Liver (tissue), 9 donors: ENCODE results near the gene LHX6. TPM values are rescaled to one million over a fixed set of nuclear protein-coding genes. Genes with fewer than 3 reads are reported as not detected.

Source experiments
- DNase-seq: peaks from one replicate; pipeline ENCODE4 v3.0.0-alpha.2; 2017; ENCODE audit warnings: low spot score
- H3K27ac ChIP-seq, 2 donors: one replicate each; pipeline ENCODE4 v1.7.0; 2013; ENCODE audit warnings: inconsistent platforms in 2 of 2, low read length in 2 of 2, control low read depth in 1 of 2, low read depth in 1 of 2, mild to moderate bottlenecking in 1 of 2
- H3K27me3 ChIP-seq, 4 donors: one replicate each; pipeline versions ENCODE4 v1.6.1 to v1.7.0; 2013; ENCODE audit warnings: low read length in 3 of 4, inconsistent platforms in 1 of 4, mild to moderate bottlenecking in 1 of 4, moderate library complexity in 1 of 4; ENCODE audit not compliant: control insufficient read depth in 4 of 4, insufficient read depth in 4 of 4
- H3K36me3 ChIP-seq, 4 donors: one replicate each; pipeline versions ENCODE4 v1.6.1 to v1.7.0; 2013; ENCODE audit warnings: low read length in 3 of 4, mild to moderate bottlenecking in 3 of 4, low read depth in 1 of 4, moderate library complexity in 1 of 4; ENCODE audit not compliant: control insufficient read depth in 4 of 4, insufficient read depth in 3 of 4
- H3K4me1 ChIP-seq, 4 donors: one replicate each; pipeline versions ENCODE4 v1.6.1 to v1.7.0; 2013; ENCODE audit warnings: low read length in 3 of 4, mild to moderate bottlenecking in 3 of 4, moderate library complexity in 1 of 4; ENCODE audit not compliant: control insufficient read depth in 4 of 4, insufficient read depth in 4 of 4
- H3K4me3 ChIP-seq, 3 donors: one replicate each; pipeline versions ENCODE4 v1.6.1 to v1.7.0; 2013; ENCODE audit warnings: low read length in 3 of 3, control low read depth in 1 of 3, low read depth in 1 of 3, mild to moderate bottlenecking in 1 of 3
- H3K9ac ChIP-seq, 2 donors: one replicate each; pipeline ENCODE4 v1.7.0; 2013; ENCODE audit warnings: low read length in 2 of 2, mild to moderate bottlenecking in 2 of 2, moderate library complexity in 2 of 2, control low read depth in 1 of 2, low read depth in 1 of 2
- H3K9me3 ChIP-seq, 4 donors: one replicate each; pipeline versions ENCODE4 v1.6.1 to v1.7.0; 2013; ENCODE audit warnings: low read length in 3 of 4; ENCODE audit not compliant: control insufficient read depth in 4 of 4
- EGR1 ChIP-seq, 2 donors: IDR thresholded peaks; 2 replicates each; pipeline ENCODE4 v1.6.1; 2016 to 2018; ENCODE audit warnings: antibody characterized with exemption in 2 of 2, low read depth in 2 of 2
- FOXA1 ChIP-seq: IDR thresholded peaks from 2 replicates; pipeline ENCODE4 v1.6.1; 2016; ENCODE audit warnings: antibody characterized with exemption
- FOXA2 ChIP-seq: IDR thresholded peaks from 2 replicates; pipeline ENCODE4 v1.6.1; 2016; ENCODE audit warnings: antibody characterized with exemption
- GABPA ChIP-seq, 2 donors: IDR thresholded peaks in 1 of 2; conservative IDR thresholded peaks in 1 of 2; 2 replicates each; pipeline ENCODE4 v1.6.1; 2016; ENCODE audit warnings: antibody characterized with exemption in 2 of 2, mild to moderate bottlenecking in 1 of 2, moderate library complexity in 1 of 2
- HNF4G ChIP-seq: IDR thresholded peaks from 2 replicates; pipeline ENCODE4 v1.6.1; 2016; ENCODE audit warnings: antibody characterized with exemption
- JUND ChIP-seq, 2 donors: IDR thresholded peaks; 2 replicates each; pipeline ENCODE4 v1.6.1; 2016; ENCODE audit warnings: antibody characterized with exemption in 2 of 2
- NR2F2 ChIP-seq: IDR thresholded peaks from 2 replicates; pipeline ENCODE4 v1.6.1; 2016; ENCODE audit warnings: antibody characterized with exemption
- RXRA ChIP-seq, 2 donors: IDR thresholded peaks; 2 replicates each; pipeline ENCODE4 v1.6.1; 2017 to 2018; ENCODE audit warnings: antibody characterized with exemption in 2 of 2, mild to moderate bottlenecking in 1 of 2
- SP1 ChIP-seq: IDR thresholded peaks from 2 replicates; pipeline ENCODE4 v1.6.1; 2018; ENCODE audit warnings: antibody characterized with exemption, mild to moderate bottlenecking
- YY1 ChIP-seq: IDR thresholded peaks from 2 replicates; pipeline ENCODE4 v1.6.1; 2016; ENCODE audit warnings: antibody characterized with exemption, mild to moderate bottlenecking
- WGBS: extraction: QIAGEN DNeasy Blood & Tissue Kit; methylation state at CpG from one replicate; pipeline ENCODE4 v1.1.7; 2013; 5-methylcytosine and 5-hydroxymethylcytosine counted together
- polyA plus RNA-seq, 2 donors: library from polyadenylated mRNA; stranded (reverse) in 1 of 2; unstranded in 1 of 2; fragments of 200-250 nt in 1 of 2; fragments of >200 nt in 1 of 2; fragmentation: Nextera tagmentation in 1 of 2; extraction: Ambion mirVana in 1 of 2; gene quantifications; one replicate each; pipeline versions ENCODE4 v1.2.1 to v1.2.3, GENCODE V29; 2013 to 2015
- total RNA-seq, 2 donors: library from RNA; depleted of rRNA; stranded (reverse); fragments of >200 nt; gene quantifications; one replicate each; pipeline ENCODE4 v1.2.3, GENCODE V29; 2014
- TF ChIP-seq, protein P1 (sequence below): IDR thresholded peaks from 2 replicates; pipeline ENCODE4 v1.6.1; 2016; ENCODE audit warnings: antibody characterized with exemption
- TF ChIP-seq, protein P2 (sequence below): IDR thresholded peaks from 2 replicates; pipeline ENCODE4 v1.6.1; 2016; ENCODE audit warnings: antibody characterized with exemption, mild to moderate bottlenecking
- TF ChIP-seq, protein P3 (sequence below): fragments of 150-350 bp; IDR thresholded peaks from 2 replicates; pipeline ENCODE4 v1.5.1; 2017; ENCODE audit warnings: improper control_type of control experiment, low read depth, low read length; ENCODE audit not compliant: missing input control
- TF ChIP-seq, protein P4 (sequence below): IDR thresholded peaks from 2 replicates; pipeline ENCODE4 v1.6.1; 2016; ENCODE audit warnings: antibody characterized with exemption
- donor health status: healthy.
- donor health status: healthy.
- donor health status: healthy.
- donor health status: healthy.
- donor health status: healthy.

Gene LHX6
- total and polyA plus RNA-seq, 4 donors: 0.05 to 0.33 (median 0.18) TPM

DNA sequence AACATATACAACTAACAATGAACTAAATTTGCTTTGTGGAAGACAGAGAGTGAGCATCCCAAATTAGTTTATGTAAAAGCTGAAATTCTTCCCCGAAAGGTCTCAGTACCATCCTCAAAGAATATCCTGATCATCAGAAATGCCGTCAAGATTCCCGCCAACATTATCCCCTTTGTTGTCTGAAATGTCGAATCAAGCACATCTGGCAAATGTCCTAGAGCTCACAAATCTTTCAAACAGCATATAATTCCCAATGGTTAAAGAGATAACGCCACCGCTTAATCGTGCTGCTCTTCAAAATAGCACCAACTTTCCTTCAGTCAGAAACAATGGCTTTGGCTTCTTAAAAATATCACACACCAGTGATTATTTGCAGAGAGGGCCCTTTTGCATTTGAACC is 45.3 kb downstream of the LHX6 start:
- no peaks in the 10 kb centered on the region for H3K9me3 ChIP-seq
- peaks cover 0 to 4% (median 0%) of the 10 kb centered on the region in 4 donors for H3K27me3 ChIP-seq
- no peak overlapping the region for H3K27ac ChIP-seq
- no peaks in the 10 kb centered on the region for H3K4me1 ChIP-seq
- H3K36me3 ChIP-seq: no peaks in the 10 kb centered on the region
- TF ChIP-seq, protein P1, sequence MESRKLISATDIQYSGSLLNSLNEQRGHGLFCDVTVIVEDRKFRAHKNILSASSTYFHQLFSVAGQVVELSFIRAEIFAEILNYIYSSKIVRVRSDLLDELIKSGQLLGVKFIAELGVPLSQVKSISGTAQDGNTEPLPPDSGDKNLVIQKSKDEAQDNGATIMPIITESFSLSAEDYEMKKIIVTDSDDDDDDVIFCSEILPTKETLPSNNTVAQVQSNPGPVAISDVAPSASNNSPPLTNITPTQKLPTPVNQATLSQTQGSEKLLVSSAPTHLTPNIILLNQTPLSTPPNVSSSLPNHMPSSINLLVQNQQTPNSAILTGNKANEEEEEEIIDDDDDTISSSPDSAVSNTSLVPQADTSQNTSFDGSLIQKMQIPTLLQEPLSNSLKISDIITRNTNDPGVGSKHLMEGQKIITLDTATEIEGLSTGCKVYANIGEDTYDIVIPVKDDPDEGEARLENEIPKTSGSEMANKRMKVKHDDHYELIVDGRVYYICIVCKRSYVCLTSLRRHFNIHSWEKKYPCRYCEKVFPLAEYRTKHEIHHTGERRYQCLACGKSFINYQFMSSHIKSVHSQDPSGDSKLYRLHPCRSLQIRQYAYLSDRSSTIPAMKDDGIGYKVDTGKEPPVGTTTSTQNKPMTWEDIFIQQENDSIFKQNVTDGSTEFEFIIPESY: no peak
- TF ChIP-seq GABPA (IDR thresholded peaks at IDR 0.05 in 1 of 2, conservative IDR thresholded peaks at IDR 0.05 in 1 of 2) (no peak), FOXA1 (no peak), FOXA2 (no peak), NR2F2 (no peak), YY1 (no peak), JUND (IDR thresholded peaks at IDR 0.05) (no peak)
- TF ChIP-seq, protein P2, sequence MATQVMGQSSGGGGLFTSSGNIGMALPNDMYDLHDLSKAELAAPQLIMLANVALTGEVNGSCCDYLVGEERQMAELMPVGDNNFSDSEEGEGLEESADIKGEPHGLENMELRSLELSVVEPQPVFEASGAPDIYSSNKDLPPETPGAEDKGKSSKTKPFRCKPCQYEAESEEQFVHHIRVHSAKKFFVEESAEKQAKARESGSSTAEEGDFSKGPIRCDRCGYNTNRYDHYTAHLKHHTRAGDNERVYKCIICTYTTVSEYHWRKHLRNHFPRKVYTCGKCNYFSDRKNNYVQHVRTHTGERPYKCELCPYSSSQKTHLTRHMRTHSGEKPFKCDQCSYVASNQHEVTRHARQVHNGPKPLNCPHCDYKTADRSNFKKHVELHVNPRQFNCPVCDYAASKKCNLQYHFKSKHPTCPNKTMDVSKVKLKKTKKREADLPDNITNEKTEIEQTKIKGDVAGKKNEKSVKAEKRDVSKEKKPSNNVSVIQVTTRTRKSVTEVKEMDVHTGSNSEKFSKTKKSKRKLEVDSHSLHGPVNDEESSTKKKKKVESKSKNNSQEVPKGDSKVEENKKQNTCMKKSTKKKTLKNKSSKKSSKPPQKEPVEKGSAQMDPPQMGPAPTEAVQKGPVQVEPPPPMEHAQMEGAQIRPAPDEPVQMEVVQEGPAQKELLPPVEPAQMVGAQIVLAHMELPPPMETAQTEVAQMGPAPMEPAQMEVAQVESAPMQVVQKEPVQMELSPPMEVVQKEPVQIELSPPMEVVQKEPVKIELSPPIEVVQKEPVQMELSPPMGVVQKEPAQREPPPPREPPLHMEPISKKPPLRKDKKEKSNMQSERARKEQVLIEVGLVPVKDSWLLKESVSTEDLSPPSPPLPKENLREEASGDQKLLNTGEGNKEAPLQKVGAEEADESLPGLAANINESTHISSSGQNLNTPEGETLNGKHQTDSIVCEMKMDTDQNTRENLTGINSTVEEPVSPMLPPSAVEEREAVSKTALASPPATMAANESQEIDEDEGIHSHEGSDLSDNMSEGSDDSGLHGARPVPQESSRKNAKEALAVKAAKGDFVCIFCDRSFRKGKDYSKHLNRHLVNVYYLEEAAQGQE: no peak
- TF ChIP-seq, protein P3, sequence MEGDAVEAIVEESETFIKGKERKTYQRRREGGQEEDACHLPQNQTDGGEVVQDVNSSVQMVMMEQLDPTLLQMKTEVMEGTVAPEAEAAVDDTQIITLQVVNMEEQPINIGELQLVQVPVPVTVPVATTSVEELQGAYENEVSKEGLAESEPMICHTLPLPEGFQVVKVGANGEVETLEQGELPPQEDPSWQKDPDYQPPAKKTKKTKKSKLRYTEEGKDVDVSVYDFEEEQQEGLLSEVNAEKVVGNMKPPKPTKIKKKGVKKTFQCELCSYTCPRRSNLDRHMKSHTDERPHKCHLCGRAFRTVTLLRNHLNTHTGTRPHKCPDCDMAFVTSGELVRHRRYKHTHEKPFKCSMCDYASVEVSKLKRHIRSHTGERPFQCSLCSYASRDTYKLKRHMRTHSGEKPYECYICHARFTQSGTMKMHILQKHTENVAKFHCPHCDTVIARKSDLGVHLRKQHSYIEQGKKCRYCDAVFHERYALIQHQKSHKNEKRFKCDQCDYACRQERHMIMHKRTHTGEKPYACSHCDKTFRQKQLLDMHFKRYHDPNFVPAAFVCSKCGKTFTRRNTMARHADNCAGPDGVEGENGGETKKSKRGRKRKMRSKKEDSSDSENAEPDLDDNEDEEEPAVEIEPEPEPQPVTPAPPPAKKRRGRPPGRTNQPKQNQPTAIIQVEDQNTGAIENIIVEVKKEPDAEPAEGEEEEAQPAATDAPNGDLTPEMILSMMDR: no peak
- TF ChIP-seq, protein P4, sequence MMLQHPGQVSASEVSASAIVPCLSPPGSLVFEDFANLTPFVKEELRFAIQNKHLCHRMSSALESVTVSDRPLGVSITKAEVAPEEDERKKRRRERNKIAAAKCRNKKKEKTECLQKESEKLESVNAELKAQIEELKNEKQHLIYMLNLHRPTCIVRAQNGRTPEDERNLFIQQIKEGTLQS: no peak
- no peak overlapping the region for H3K9ac ChIP-seq
- 70% methylated on average over 7 of the region's 7 CpGs for WGBS
- no peak overlapping the region for H3K4me3 ChIP-seq
- no peak for DNase-seq

DNA sequence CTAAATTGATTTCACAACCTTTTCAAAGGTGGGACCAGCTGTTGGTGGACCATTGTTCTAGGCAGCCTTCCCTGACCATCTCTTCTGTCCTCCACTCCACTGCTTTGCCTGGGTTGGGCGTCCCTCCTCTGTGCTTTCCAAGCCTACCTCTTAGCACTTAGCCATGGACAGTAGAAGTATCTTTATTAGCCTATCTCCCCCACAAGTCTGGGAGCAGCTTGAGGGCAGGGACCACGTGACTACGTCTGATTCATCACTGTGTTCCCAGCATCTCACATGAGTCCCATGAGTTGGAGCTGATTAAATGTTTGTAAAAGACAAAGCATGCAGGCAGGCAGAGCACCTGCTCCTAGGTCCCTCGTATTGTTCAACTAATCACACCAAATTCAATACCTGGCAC is 48.1 kb downstream of the LHX6 start:
- no peaks in the 10 kb centered on the region for H3K4me1 ChIP-seq
- no peaks in the 10 kb centered on the region for H3K36me3 ChIP-seq
- H3K27me3 ChIP-seq: peaks cover 0 to 4% (median 0%) of the 10 kb centered on the region in 4 donors
- no peak overlapping the region for H3K4me3 ChIP-seq
- WGBS: 50% methylated on average over 4 of the region's 4 CpGs
- no peak overlapping the region for H3K9ac ChIP-seq
- H3K27ac ChIP-seq: no peak overlapping the region
- no peak for DNase-seq
- H3K9me3 ChIP-seq: no peaks in the 10 kb centered on the region
- TF ChIP-seq RXRA (IDR thresholded peaks at IDR 0.05) (no peak), SP1 (no peak), GABPA (IDR thresholded peaks at IDR 0.05 in 1 of 2, conservative IDR thresholded peaks at IDR 0.05 in 1 of 2) (no peak), HNF4G (no peak), EGR1 (IDR thresholded peaks at IDR 0.05; ENCODE audit: low read depth in 2 of 2) (no peak), FOXA2 (no peak)
- TF ChIP-seq, protein P4: no peak
- TF ChIP-seq, protein P3: no peak
